Activated T-cell treated with anti-CD3 and anti-CD28 coated beads, Interleukin-2, amount 50 U/mL, for 24 hours (primary cell): Measurements from ENCODE around the gene THSD7B.

Experiments used
- DNase-seq: peaks from one replicate; pipeline ENCODE4 v3.0.0-alpha.2; 2020
- H3K27ac Mint-ChIP-seq: 2 replicates; pipeline ENCODE4 v1.8.0; 2020; ENCODE audit warnings: mild to moderate bottlenecking, mixed read lengths
- H3K27me3 Mint-ChIP-seq: 2 replicates; pipeline ENCODE4 v1.8.0; 2020; ENCODE audit warnings: mixed read lengths
- H3K36me3 Mint-ChIP-seq: 2 replicates; pipeline ENCODE4 v1.8.0; 2020; ENCODE audit warnings: low read depth, mixed read lengths
- H3K4me1 Mint-ChIP-seq: 2 replicates; pipeline ENCODE4 v1.8.0; 2020; ENCODE audit warnings: low read depth, mixed read lengths
- H3K4me3 Mint-ChIP-seq: 2 replicates; pipeline ENCODE4 v1.8.0; 2020; ENCODE audit warnings: mild to moderate bottlenecking, moderate library complexity, mixed read lengths
- H3K9me3 Mint-ChIP-seq: 2 replicates; pipeline ENCODE4 v1.8.0; 2020; ENCODE audit warnings: mixed read lengths

THSD7B gene

GRCh38 chr2:137718786-137719185 lies 953.4 kb downstream of the THSD7B start:
- no peak for DNase-seq
- H3K36me3 Mint-ChIP-seq: no peaks in the 10 kb centered on the region
- no peaks in the 10 kb centered on the region for H3K27me3 Mint-ChIP-seq
- H3K27ac Mint-ChIP-seq: no peak overlapping the region
- H3K4me1 Mint-ChIP-seq: no peaks in the 10 kb centered on the region
- H3K4me3 Mint-ChIP-seq: no peak overlapping the region
- H3K9me3 Mint-ChIP-seq: peaks cover 5% of the 10 kb centered on the region

- Mint-ChIP-seq H3K36me3 (no peaks in the 10 kb centered on the region), H3K27ac (no peak overlapping the region), H3K27me3 (no peaks in the 10 kb centered on the region), H3K9me3 (peaks cover 5% of the 10 kb centered on the region), H3K4me3 (no peak overlapping the region), H3K4me1 (no peaks in the 10 kb centered on the region)
- no peak for DNase-seq
Measured at GRCh38 chr2:137721733-137722132, 956.4 kb downstream of the THSD7B start.

GRCh38 chr2:137724912-137725311 lies 959.6 kb downstream of the THSD7B start:
- H3K4me1 Mint-ChIP-seq: no peaks in the 10 kb centered on the region
- H3K27ac Mint-ChIP-seq: no peak overlapping the region
- H3K36me3 Mint-ChIP-seq: no peaks in the 10 kb centered on the region
- no peak for DNase-seq
- peaks cover 7% of the 10 kb centered on the region for H3K9me3 Mint-ChIP-seq
- no peaks in the 10 kb centered on the region for H3K27me3 Mint-ChIP-seq
- no peak overlapping the region for H3K4me3 Mint-ChIP-seq
